GM18870 (cell line): ENCODE data around the gene CCDC167.

Experiments used
- ATAC-seq: cut with Tn5 transposase; IDR thresholded peaks from one replicate; pipeline ENCODE4 v1.9.1; 2021; ENCODE audit warnings: moderate library complexity; ENCODE audit not compliant: unreplicated experiment

The CCDC167 gene

DNA sequence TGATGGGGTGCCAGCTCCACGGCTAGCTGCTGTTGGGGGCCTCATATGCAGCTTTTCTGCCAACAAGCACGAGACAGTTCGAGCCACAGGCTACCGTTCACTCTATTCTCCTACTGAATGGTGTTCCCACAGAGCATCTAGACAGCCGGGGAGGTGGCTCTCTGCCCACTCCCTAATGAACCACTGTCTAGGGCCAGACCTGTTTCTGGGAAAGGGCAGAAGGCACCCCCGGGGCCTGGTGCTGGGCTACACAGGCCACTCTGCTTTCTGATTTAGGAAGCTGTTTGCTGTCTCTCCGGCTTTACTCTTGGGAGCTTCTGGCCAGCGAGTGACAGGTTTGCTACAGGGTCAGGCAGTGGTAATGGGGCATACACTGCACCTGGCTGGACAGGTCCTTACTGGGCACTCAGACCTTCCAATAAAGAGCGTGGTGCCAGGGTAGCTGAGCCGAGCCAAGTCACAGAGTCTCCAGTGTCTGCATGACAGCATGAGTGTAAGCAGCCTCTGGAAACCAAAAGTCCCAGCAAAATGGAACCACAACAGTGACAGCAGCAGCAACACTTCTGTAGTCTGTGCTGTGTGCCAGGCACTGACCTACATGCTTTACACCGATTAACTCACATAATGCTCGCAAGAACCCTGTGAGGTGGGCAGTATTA is 8.4 kb downstream of the CCDC167 start:
- ATAC-seq, result no peak

DNA sequence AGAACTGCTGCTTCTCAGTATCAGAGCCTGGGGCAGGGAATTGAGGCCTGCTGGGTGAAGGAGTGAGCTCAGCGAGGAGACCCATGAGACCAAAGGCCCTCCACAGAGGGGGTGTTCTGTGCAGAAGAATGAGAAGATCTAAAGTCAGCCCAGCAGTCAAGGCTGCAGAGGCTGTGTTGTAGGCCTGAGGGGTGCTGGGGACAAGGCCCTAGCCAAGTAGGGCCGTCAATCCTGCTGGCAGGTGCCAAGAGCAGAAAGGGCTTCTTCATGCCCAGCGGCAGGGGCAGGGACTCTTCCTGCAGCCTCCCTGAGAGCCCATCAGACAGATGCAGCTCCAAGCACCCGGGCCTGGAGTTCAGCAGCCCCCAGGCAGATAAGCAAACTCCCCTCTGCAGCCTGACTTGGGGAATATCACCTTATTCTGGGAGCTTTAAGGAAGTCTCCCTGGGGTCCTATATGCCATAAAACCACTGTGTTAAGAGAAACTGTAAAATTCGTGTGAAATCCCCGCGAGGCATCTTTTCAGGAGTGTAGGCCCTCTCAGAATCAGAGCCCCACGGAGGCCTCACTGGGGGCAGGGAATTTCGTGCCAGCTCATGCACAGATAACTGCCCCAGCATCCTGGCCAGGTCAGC is 9.0 kb downstream of the CCDC167 start:
- no peak for ATAC-seq

DNA sequence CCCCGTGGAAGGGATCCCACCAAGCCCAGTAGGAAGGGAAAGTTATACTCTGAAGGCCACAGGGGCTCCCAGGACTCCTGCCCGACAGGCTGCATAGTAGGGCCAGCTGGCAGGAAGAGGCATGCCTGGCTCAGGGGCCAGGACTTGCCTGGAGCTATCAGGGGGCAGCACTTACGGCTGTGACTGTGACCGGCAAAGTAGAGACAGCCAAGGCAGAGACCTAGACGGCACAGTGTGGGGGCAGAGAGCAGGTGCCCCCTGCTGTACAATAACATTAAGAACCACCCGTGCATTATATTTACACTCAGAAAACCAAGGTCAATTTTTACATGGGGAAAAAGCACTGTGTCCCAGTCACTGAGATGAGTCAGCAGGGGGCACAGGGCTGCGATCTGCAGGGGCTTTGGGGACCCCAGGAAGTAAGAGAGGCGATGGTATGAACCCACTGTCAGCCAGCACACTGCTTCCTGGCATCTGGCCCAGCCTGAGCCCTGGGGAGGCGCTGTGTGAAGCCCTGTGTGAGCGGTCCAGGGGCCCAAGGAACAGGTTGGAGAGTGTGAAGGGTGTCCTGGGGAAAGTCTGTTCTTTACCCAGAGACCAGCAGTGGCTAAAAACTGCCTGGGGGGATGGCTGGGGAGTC is 9.9 kb downstream of the CCDC167 start:
- ATAC-seq, result no peak

DNA sequence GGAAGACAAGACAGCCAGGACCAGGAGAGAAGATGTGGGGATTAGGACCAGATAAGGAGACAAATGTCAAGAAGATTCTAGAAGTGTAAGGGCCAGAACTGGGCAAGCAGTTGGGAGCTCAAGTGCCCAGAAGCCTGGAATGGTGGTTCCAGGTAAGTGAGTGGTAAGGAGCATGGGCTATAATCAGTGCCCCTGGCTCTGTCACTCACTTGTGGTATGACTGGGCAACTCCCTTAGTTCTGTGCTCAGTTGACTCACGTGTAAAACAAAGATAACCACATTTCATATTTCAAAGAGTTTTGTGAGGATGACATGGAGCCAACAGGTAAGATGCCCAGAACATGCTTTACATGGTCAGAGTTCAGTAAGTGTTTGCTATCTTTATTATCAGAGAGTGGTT is 11.2 kb downstream of the CCDC167 start:
- no peak for ATAC-seq

DNA sequence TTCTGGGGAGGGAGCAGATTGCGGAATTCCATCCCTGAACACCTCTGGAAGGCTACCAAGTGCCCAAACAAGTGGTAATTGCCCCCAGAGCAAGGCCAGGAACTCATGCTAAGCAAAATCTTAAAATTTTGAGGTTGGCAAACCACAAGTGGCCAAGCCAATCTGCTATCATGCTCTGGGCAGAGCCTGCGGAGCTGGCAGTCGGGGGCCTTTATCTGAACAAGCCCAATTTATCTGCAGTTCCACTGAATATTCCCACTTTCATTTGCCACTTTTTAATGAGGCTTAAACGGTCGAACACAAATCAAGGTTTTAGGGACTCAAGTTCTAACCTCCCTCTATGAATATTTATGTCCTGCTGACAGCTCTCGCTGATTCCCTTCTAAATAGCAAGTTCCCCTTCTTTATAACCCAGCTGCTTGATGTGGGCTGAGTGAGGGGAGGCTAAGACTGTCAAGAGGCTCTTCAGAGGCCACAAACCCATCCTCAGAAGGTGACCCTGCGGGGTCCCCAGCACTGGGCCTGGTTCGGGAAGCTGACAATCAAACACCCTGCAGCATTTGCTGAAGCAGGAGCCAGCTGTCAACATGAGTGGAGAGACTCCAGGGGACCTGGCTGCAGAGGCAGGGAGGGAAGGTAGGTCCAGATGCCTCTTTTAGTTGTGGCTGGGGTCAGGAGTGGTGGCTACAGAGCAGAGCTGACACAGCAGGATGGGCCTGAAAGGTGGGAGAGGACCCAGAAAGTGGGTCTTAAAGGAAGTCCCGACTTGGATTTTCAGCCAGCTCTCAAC is 11.9 kb downstream of the CCDC167 start:
- ATAC-seq, result no peak

DNA sequence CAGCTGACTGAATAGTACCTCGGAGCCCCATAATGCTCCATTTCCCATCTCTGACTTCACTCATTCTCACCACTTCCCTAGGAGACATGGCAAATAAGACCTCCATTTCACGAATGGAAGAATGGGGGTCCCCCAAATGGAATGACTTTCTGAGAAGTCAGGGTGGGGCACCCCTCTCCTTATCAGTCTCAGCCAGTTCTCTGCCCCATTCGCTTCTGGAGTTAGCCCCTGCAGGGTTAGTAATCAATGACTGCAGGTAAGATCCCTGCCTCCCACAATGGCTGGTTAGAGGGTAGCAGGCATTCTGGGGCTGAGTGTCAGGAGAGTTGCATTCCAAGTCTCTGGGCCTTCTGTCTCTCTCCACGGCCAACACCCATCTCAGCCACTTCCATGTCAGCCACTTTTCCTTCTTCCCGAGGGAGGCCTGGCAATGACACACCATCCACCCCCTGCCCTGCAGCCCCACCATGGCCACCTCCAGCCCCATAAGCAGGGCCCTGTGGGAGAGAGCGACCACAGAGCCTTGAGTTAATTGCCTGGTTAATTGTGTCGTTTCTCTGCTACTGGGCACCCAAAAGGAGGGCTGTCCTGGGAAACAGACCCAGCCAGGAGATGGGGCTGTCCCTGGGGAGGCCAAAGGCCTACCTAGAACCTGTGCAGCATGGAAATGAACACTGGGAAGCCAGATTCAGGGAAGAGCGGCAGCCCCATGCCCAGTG is 13.4 kb downstream of the CCDC167 start:
- ATAC-seq, result no peak

DNA sequence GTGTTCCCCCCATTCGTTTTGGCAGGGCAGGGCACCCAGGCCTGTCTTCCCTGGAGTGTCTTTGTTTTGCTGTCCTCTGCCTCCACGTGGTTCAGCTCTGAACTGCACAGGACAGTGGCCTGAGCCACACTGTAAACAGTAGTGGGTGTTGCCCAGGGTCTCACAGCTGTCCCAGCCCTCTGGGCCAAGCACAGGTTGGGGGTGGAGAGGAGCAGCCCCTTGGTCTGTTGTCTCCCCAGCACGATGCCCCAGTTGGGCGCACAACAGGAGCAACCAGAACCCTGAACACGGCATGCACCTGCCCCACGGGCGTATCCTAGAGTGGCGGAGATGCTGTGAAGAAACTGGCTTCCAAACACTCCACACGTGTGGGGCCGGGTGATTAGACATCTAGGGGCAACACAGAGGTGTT is 14.4 kb downstream of the CCDC167 start:
- no peak for ATAC-seq

DNA sequence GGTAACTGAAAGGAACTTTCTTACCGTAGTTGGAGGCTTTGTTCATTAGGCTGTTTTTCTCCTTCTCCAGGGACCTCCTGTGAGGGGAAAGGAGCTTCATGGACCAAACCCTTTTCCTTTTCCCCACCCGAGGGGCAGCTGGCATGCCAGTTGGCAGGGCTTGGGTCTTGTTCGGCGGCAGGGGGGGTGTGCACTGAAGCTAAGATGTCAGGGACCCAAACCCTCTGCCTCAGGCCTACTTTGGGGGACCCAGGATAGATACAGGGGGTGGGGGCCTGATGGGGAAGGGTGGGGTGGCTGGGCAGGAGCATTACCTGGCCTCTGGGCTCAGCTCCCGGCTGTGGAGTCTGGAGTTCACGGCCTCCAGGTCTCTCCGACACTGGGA is 14.9 kb downstream of the CCDC167 start:
- ATAC-seq, result no peak

DNA sequence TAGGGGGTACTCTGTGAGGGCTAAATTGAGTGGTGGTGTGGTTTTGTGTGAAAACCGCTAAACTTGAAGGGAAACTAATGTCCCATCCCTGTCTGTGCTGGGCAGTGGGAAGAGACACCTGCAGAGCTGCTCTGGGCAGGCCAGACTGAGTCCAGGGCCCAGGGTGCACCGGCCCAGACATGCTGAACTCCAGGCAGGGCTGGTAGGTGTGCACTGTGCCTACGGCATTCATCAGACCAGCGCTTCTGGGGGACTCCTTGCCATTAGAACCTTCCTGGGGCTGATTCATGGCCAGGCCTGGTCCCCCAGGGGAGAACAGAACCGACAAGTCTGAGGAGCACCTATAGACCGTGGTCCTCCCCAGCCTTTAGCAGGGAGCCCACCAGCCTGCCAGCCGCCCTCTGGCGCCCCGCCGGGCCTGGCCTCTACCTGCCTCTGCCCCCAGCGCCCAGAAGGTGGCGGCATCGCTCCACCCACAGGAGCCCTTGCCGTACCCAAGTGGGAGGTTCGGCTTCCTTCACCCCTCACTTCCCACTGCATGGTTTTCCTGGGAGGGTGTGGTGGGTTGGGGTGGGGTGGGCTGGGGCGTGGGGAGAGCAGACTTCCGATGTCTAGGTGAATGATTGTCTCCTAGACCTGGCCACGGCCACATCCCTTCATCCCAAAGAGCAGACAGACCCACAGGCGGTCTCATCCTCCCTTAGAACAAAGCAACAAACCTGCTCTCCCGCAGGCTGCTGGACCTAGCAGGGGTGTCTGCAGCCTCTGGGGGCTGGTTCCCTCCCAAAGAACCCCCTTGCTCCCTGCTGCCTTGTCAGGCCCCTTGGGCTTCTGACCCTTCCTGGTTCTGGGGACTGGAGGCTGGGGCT is 15.5 kb downstream of the CCDC167 start:
- no peak for ATAC-seq

DNA sequence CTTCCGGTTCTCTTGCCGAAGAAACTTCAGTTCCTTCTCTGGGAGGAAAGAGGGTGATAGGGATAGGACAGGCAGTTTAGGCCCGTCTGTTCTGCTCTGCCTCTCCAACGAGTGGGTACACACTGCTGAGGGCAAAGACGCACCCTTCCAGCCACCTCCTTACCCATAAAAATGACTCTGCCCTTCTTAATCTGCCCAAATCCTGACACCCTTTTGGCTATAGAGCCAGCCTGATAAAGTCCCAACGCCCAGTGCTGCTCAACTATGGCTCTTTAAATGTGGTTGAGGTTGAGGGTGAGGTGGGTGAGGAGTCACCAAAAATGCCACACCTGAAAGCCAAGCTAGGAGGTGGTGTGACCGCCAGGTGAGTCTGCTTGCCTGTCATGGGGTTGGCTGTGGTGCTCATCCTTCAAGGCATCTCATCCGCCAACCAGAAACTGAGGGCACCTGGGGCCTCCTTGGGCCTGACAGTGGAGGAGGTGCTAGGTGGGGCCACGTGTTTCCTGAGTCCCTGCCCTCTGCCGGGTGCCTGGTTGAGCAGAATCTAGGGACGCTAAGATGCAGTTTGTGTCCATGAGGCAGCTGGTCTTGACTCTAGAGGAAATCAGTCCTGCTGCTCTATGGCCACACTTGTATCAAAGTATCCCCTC is 16.3 kb downstream of the CCDC167 start:
- no peak for ATAC-seq

DNA sequence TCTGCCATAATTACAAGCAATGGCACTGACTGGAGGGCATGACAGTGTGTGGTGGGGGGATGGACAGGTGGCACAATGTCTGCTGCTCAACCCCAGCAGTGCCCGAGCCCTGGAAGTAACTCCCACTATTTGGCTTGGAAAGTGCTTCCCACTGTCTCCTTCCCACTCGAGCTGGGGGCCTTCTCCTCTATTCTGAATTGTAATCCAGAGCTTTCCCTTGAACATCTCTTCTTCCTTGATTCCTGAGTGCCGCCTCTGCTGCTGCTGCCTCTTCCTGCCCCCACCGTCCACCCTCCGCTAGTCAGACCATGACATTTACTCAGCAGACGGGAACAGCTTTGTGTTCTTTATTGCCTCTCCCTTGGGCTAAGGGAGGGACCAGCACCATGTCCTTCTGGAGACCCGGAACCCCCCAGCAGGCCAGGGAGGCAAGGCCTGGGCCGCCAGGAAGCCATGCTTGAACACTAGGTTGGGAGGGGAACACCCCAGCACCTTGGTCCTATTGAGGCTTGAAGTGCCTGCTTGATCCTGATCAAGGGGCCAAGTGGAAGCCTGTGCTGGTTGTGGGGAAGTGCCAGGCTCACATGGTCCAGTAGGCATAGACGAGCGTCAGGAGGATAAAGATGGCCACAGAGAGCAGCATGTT is 17.0 kb downstream of the CCDC167 start:
- no peak for ATAC-seq

DNA sequence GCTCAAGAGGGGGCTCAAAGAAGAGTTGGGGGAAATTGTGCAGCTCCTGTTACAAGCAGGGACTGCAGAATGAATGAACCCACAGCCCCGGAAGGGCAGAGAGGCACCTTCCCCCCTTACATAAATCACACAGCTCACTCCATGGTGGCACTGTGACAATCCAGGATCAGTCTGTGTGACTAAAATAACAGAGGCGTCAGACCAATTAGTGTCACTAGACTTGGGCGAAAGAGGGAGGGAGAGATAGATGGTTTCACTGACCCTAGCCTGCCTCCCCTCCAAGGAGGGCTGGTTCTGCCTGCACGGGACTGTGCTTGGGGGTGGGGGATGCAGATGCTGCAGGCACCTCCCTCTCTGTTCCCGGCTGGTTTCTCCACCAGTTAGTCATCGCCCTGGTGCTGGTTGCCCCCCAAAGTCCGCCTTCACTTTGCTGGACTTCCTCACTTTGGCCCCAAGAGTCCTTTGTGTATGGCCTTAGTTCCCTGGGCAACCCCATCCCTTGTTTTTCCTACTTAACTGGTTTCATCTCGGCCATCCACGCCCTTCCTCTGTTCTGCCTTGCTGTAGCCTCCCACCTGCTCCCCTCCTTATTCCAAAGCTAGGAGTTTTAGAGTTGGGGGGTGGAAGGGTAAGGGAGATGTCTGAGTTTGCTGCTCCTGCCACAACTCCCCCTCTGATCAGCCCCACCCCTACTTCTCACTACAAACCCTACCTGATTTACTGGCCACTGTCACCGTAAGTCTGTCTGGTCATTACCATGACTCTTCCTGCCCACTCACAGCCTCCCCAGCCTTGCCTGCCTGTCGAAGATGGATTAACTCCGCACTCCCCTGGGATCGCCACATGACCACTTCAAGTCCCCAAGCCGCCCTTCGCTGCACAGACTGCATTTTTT is 17.7 kb downstream of the CCDC167 start:
- no peak for ATAC-seq

DNA sequence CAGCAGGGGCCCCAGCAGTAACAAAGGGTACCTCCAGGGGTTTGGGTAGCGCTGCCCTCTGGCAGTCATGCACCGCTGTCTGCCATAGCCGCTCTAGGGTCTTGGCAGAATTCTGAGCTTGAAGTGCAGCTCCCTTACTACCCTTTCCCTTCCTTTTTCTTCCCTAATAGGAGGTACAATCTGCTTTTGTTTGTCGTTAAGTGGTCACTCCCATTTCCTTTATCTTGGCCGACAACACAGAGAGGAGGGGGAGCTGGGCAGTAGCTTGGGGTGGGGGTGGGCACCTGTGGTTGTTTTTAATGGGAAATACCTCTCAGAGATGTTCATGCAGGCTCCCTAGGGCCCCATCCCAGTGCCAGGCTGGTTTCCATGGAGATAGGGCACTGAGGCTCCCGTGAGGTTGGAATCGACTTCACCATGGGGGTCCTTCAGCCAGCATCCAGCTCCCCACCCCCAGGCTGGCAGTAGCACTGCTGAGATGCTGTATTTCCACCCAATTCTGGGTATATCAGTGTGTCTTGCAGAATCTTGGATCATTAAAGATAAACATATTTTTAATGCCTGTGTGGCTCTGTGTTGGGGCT is 18.6 kb downstream of the CCDC167 start:
- no peak for ATAC-seq

DNA sequence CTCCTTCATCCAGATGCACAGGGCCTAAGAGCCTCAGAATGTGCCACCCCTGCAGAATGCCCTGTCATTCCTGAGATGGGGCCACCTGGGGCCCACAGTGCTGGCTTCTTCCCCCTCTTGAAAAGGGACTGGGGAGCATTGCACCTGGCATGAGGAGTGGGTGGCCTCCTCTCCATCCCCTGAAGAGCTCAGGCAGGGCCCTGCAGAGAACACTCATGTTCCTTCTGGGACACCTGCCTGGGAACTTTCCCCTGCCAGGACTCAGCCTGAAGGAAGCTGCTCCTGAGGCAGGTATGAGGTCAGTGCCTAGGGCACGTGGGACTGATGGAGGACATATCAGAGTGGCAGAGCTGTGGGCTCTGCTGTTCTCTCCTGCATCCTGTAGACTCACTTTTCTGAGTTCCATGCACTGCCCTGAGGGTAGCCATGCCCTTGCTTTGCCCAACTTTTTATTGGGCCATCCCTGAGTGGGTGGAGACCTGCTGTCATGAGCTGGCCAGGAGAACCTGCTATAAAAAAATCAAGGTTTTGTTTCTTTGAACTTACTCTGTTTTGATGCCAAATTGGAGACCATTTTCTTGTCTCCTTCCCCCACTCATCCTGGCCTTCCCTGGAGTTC is 19.5 kb downstream of the CCDC167 start:
- no peak for ATAC-seq

DNA sequence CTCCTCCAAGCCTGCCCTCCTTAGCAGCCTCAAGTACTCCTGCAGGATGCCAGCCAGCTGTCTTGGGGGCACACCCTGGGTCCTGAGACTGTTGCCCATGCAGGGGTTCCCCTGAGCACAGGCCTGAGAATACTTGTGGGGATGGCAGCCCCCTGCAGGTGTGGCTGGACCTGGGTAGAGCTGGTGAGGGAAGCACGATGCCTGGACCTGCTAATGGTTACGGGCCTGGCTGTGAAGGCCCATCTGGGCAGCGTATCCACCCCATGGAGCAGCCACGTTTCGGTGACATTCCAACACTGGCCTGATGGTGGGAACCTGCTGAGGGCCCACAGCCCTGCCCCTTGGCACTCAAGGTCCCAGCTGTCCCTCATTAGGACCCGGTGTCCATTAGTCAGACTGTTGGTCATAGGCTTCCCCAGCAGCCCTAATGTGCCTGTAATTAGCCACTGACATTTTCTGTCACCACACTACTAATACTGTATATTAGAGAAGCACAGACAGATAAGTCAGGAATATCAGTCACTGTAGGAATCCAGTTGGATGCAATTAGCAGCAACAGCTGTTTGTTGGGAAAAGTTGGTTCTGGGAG is 20.3 kb downstream of the CCDC167 start:
- no peak for ATAC-seq

DNA sequence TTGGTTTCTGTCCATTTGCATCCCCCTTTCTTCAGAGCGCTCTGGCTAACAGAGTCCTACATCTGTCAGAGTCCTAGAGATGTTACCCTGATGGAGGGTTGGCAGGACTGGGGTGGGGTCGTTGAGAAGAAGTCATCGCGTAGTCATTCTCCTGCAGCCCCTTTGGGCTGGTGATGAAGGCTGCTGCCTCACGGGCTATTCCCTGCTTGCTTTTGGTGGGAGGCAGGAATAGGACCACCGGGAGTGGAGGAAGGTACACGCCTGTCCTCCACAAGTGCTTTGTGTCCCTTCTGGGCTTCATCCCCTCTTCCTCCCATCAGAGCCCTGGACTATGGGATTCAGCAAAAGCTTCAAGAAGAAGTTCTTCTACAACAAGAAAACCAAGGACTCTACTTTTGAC is 20.9 kb downstream of the CCDC167 start:
- no peak for ATAC-seq
